Neutrophil (primary cell): Measurements from ENCODE around the gene OXSM.

ENCODE experiments used
- H3K27ac ChIP-seq: fragments of 200-600 bp; sonication (generic); 2 replicates; pipeline ENCODE4 v1.5.1; 2016; ENCODE audit warnings: mild to moderate bottlenecking, moderate library complexity
- H3K27me3 ChIP-seq: fragments of 200-600 bp; sonication (generic); 2 replicates; pipeline ENCODE4 v1.6.0; 2016; ENCODE audit warnings: mild to moderate bottlenecking
- H3K36me3 ChIP-seq: fragments of 200-600 bp; sonication (generic); 2 replicates; pipeline ENCODE4 v1.5.1; 2017
- H3K4me1 ChIP-seq, 2 experiments: fragments of 200-600 bp in 1 of 2; sonication (generic) in 1 of 2; 1 replicate in 1 of 2; 2 replicates in 1 of 2; pipeline versions ENCODE4 v1.5.1 to v1.6.1; 2013 to 2016; ENCODE audit warnings: low read depth in 1 of 2, low read length in 1 of 2, mild to moderate bottlenecking in 1 of 2, moderate library complexity in 1 of 2; ENCODE audit not compliant: control insufficient read depth in 1 of 2, insufficient read depth in 1 of 2
- H3K4me3 ChIP-seq, 2 experiments: fragments of 200-600 bp in 1 of 2; sonication (generic) in 1 of 2; 1 replicate in 1 of 2; 2 replicates in 1 of 2; pipeline ENCODE4 v1.5.1; 2013 to 2016; ENCODE audit warnings: low read depth in 1 of 2, low read length in 1 of 2, mild to moderate bottlenecking in 1 of 2, moderate library complexity in 1 of 2
- H3K9me3 ChIP-seq: fragments of 200-600 bp; sonication (generic); 2 replicates; pipeline ENCODE4 v1.5.1; 2016
- TF ChIP-seq, protein P1 (sequence below): fragments of 200-600 bp; sonication (generic); IDR thresholded peaks from 2 replicates; pipeline ENCODE4 v1.5.1; 2016; ENCODE audit warnings: antibody characterized with exemption

OXSM gene

GRCh38 chr3:25820816-25821486, 31.1 kb downstream of the OXSM start:
- no peak overlapping the region for H3K27ac ChIP-seq
- no peaks in the 10 kb centered on the region for H3K27me3 ChIP-seq
- H3K4me1 ChIP-seq, result peaks cover 0 to 1% of the 10 kb centered on the region in 2 experiments
- TF ChIP-seq, protein P1, sequence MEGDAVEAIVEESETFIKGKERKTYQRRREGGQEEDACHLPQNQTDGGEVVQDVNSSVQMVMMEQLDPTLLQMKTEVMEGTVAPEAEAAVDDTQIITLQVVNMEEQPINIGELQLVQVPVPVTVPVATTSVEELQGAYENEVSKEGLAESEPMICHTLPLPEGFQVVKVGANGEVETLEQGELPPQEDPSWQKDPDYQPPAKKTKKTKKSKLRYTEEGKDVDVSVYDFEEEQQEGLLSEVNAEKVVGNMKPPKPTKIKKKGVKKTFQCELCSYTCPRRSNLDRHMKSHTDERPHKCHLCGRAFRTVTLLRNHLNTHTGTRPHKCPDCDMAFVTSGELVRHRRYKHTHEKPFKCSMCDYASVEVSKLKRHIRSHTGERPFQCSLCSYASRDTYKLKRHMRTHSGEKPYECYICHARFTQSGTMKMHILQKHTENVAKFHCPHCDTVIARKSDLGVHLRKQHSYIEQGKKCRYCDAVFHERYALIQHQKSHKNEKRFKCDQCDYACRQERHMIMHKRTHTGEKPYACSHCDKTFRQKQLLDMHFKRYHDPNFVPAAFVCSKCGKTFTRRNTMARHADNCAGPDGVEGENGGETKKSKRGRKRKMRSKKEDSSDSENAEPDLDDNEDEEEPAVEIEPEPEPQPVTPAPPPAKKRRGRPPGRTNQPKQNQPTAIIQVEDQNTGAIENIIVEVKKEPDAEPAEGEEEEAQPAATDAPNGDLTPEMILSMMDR, result no peak
- no peaks in the 10 kb centered on the region for H3K9me3 ChIP-seq
- H3K4me3 ChIP-seq, result no peak overlapping the region
- no peaks in the 10 kb centered on the region for H3K36me3 ChIP-seq

- Histone ChIP-seq H3K4me3 (no peak overlapping the region), H3K36me3 (no peaks in the 10 kb centered on the region), H3K4me1 (peaks cover 6 to 12% of the 10 kb centered on the region in 2 experiments), H3K27me3 (no peaks in the 10 kb centered on the region), H3K9me3 (no peaks in the 10 kb centered on the region), H3K27ac (no peak overlapping the region)
- TF ChIP-seq, protein P1, result no peak
These were observed 32.1 kb downstream of the OXSM start for GRCh38 chr3:25821746-25822573.

DNA sequence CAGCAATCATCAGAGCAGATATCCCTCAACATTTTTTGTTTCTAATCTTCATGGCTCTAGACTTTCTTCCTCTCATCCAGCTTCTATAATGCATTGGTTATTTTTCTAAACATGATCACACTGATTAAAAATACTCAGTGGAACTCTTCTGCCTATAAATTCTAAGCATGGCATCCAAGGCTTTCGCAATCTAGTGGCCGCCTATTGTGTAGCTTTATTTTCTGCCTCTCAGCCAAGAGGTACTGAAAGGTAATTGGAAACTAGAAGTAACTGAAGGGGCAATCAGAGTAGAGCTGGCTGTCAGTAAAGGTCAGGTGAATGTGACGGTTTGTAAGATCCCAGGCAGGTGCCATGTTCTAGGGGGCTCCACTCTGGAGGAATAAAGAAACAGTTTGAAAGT, 33.4 kb downstream of the OXSM start:
- Histone ChIP-seq H3K4me1 (peaks cover 6 to 15% of the 10 kb centered on the region in 2 experiments), H3K27ac (no peak overlapping the region), H3K9me3 (no peaks in the 10 kb centered on the region), H3K27me3 (no peaks in the 10 kb centered on the region), H3K4me3 (no peak overlapping the region), H3K36me3 (no peaks in the 10 kb centered on the region)
- TF ChIP-seq, protein P1, result no peak

DNA sequence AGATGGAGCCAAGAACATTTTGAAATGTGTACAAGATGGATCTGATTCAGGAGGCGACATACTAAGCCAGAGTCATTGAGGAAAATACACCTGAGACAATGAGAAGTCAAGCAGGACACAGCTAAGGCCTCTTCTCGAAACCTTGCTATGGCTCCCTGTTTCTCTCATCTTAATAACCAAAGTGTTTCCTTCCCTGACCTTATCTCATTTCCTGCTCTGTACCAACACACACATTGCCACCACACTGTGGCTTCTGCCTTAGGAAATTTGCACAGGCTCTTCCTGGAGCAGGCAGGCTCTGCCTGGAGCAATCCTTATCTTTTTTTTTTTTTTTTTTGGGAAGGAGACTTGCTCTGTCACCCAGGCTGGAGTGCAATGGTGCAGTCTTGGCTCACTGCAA, 36.6 kb downstream of the OXSM start:
- H3K4me1 ChIP-seq, result peaks cover 6 to 15% of the 10 kb centered on the region in 2 experiments
- no peaks in the 10 kb centered on the region for H3K36me3 ChIP-seq
- TF ChIP-seq, protein P1, result no peak

DNA sequence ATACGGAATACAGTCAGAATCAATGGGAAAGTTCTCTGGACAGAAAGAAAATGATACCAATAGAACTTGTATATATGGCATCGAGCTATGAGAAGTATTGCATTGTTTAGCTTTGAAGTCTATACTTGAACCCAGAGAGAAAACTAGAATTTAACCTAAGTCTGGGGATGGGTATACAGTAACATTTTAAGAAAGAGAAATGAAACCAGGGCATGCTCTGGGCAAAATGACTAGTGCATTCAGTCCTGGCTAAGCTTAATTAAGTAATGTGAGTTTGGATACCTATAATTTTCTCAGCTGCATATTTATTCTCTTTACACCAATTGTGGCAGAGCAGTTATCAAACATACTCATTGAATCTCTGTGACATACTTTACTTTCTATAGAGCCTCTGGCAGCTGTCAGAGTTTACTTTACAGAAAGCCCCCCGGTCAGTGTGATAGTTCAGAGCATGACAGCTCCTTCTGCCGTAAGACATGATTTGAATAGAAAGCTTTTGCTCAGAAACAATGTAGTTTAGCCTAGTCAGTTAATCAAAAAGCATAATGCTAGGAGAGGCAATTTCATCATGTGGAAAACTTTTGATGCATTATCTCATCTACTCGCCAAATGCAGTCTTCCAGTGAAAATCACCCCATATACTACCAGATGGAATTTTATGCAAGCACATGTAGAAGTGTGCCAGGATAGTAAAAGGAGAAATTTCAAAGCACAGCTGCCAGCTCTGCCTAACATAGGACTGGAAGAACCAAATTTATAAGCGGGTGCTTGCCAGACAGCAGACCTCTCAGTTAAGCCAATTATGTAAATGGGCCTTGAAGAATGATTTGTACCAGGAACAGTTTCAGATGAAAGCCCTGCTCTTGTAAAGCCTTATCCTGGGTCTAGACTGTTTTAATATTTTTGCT, 40.7 kb downstream of the OXSM start:
- no peak overlapping the region for H3K4me3 ChIP-seq
- H3K36me3 ChIP-seq, result no peaks in the 10 kb centered on the region
- no peaks in the 10 kb centered on the region for H3K27me3 ChIP-seq
- no peak overlapping the region for H3K27ac ChIP-seq
- TF ChIP-seq, protein P1, result no peak
- no peaks in the 10 kb centered on the region for H3K9me3 ChIP-seq
- peaks cover 6 to 15% of the 10 kb centered on the region in 2 experiments for H3K4me1 ChIP-seq

More for the DNA sequence above, 36.6 kb downstream of the OXSM start:
- H3K27me3 ChIP-seq, result no peaks in the 10 kb centered on the region
- no peaks in the 10 kb centered on the region for H3K9me3 ChIP-seq
- H3K27ac ChIP-seq, result no peak overlapping the region
- H3K4me3 ChIP-seq, result no peak overlapping the region
